UCSD-AML1 (cell line): ENCODE results near the gene ATXN7.

Experiments
- DNase-seq: peaks from one replicate; lab custom pipeline; 2025; ENCODE audit not compliant: unreplicated experiment; lab: John Stamatoyannopoulos, UW

ATXN7 gene

GRCh38 chr3:64042952-64043351 is 179.3 kb downstream of the ATXN7 start:
- no peak for DNase-seq

DNA sequence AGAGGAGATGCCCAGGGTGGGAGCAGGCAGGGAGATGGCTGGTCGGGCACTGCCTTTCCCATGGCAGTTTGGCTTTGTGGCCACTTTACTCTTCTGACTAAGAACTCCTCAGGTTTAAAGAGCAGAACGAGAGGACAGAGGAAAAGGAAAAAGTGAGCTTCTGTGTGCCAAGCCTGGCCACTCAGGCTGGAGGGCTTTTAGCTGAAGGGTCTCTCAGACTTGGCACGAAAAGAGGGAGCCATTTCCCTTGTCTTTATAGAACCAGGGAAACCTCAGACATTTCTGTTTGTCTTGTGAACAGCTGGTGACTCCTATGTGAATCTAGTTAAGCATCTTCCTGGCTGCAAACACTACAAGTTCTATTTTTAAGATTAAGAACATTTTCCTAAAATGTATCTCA is 182.9 kb downstream of the ATXN7 start:
- no peak for DNase-seq

DNA sequence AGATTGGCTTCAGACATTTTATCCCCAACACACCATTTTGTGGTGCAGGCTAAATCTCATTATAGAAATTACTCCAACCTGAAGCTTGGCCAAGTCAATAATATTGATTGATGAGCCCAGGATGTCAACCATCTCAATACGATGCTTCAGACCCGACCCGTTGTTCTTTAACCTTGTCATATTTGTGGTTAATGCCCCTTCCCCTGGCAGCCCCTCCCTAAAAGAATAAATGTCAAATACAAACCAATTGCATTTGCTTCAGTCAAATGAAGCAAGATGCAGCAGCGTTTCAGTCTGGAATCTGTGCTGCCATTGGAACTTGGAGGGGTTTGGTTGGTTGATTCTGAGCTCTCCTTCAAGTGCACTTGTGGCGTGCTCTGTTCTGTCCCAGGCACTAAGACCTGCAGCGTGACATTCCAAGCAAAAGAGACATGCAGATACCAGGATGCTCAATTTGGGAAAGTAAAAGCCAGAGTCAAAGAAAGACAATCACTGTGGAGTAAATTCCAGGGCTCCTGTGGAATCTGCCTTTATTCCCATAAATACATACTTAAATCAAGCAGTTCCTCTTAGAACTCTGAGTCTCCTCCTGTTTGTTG is 183.4 kb downstream of the ATXN7 start:
- no peak for DNase-seq

- DNase-seq = no peak
Observed at GRCh38 chr3:64047787-64048186, 184.1 kb downstream of the ATXN7 start.

- DNase-seq = peak; percentile 15
Observed at GRCh38 chr3:64048631-64049061, 185.0 kb downstream of the ATXN7 start.

DNA sequence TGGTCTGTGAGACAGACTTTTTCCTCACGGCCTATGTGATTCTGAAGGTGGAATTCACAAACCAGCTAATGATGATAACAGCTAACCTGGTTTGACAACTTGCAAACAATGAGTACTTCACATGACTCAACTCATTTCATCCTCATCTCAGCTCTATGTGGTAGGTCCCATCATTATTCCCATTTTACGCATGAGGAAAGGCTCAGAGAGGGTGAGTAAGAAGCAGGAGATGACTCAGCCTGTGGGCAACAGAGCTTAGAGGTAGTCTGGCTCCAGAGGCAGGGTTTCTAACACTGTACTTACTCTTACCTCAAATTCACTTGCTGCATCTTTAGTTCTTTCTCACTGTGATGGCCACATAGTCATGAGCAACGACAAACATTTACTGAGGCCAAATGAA is 185.5 kb downstream of the ATXN7 start:
- no peak for DNase-seq

DNA sequence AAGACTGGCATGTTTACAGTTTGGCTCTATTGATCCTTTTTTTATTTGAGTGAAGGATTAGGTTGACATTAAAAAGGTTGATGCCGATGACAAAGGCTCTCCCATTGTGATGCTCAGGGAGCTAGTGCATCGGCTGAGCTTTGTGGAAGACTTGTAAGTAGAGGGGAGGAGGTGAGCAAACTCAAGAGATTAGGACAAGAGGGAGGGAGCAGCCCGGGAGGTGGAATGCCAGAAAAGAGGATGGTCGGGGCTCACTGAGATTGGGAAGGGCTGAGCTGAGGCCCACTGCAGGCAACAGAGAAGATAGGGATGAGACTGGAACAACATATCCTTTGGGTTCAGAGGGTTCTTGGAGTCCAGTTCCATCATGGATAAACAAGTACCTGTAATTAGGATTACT is 186.2 kb downstream of the ATXN7 start:
- no peak for DNase-seq
